Caco-2 (cell line): ENCODE results near the gene SLC16A4. TPM values are rescaled to one million over a fixed set of nuclear protein-coding genes. Genes with fewer than 3 reads are reported as not detected.
A peak's percentile ranks its signal among the peaks of the same experiment; 100 is the strongest.

Experiments used
- BruUV-seq: library from RNA; stranded (reverse); fragments of 400-500 nt; replicated peaks from 2 replicates; lab custom pipeline; 2021; lab: Mats Ljungman, UMichigan
- CTCF ChIA-PET: fragments of 300-600 bp; sonication (Branson Sonifier 250); formaldehyde crosslinking; loops from one replicate; lab custom pipeline; 2022; ENCODE audit warnings: antibody characterized with exemption; lab: Charles Lee
- POLR2A ChIA-PET: fragments of 300-600 bp; sonication (Branson Sonifier 250); formaldehyde crosslinking; loops from one replicate; lab custom pipeline; 2022; ENCODE audit warnings: antibody characterized with exemption; lab: Charles Lee
- DNase-seq, 2 experiments: peaks; one replicate each; pipeline versions ENCODE4 v3.0.0 to v3.0.0-alpha.2; 2020 to 2022
- H3K27me3 ChIP-seq: replicated peaks from 2 replicates; pipeline ENCODE4 v1.6.0; 2011; ENCODE audit warnings: low read length; ENCODE audit not compliant: control insufficient read depth, insufficient read depth
- H3K36me3 ChIP-seq: 2 replicates; pipeline ENCODE4 v1.5.1; 2011; ENCODE audit warnings: low read length; ENCODE audit not compliant: control insufficient read depth, insufficient read depth
- H3K4me1 ChIP-seq: fragments of 250-450 bp; sonication (Bioruptor Pico); 2 replicates; pipeline ENCODE4 v1.5.1; 2020; ENCODE audit warnings: mild to moderate bottlenecking
- H3K4me3 ChIP-seq: 2 replicates; pipeline ENCODE4 v1.5.1; 2011; ENCODE audit warnings: low read depth, mild to moderate bottlenecking, control low read depth, low read length
- H3K9me3 ChIP-seq: fragments of 250-450 bp; sonication (Bioruptor Pico); 2 replicates; pipeline ENCODE4 v1.5.1; 2020; ENCODE audit warnings: mild to moderate bottlenecking, moderate library complexity
- H3K27ac Mint-ChIP-seq: one replicate; pipeline ENCODE4 v1.8.0; 2022; ENCODE audit warnings: mixed read lengths; ENCODE audit not compliant: unreplicated experiment
- H3K27me3 Mint-ChIP-seq: one replicate; pipeline ENCODE4 v1.8.0; 2022; ENCODE audit warnings: mixed read lengths; ENCODE audit not compliant: insufficient read depth, unreplicated experiment
- H3K36me3 Mint-ChIP-seq: one replicate; pipeline ENCODE4 v1.8.0; 2022; ENCODE audit warnings: mild to moderate bottlenecking, mixed read lengths; ENCODE audit not compliant: insufficient read depth, unreplicated experiment
- H3K4me1 Mint-ChIP-seq: one replicate; pipeline ENCODE4 v1.8.0; 2022; ENCODE audit warnings: low read depth, mixed read lengths; ENCODE audit not compliant: unreplicated experiment
- H3K4me3 Mint-ChIP-seq: one replicate; pipeline ENCODE4 v1.8.0; 2022; ENCODE audit warnings: mild to moderate bottlenecking, moderate library complexity, mixed read lengths; ENCODE audit not compliant: unreplicated experiment
- H3K9me3 Mint-ChIP-seq: one replicate; pipeline ENCODE4 v1.8.0; 2022; ENCODE audit warnings: mixed read lengths; ENCODE audit not compliant: unreplicated experiment
- intact Hi-C: fragments of 100-400 bp; cut with micrococcal nuclease; formaldehyde crosslinking; loops from one replicate; pipeline ENCODE4 v1.10.0; 2022; ENCODE audit not compliant: unreplicated experiment
- total RNA-seq: library from RNA; stranded (reverse); gene quantifications from 2 replicates; pipeline ENCODE4 v1.2.3, GENCODE V29; 2022
- TF ChIP-seq, protein P1 (sequence below), 2 experiments: fragments of 200-600 bp in 1 of 2; IDR thresholded peaks; 1 replicate in 1 of 2; 2 replicates in 1 of 2; pipeline versions ENCODE4 v1.5.1 to v1.8.0; 2011 to 2022; ENCODE audit warnings: antibody characterized with exemption in 1 of 2, control low read depth in 1 of 2, inconsistent platforms in 1 of 2, low read depth in 1 of 2, low read length in 1 of 2, mild to moderate bottlenecking in 1 of 2, moderate library complexity in 1 of 2; ENCODE audit not compliant: insufficient read depth in 1 of 2, severe bottlenecking in 1 of 2, unreplicated experiment in 1 of 2

Gene SLC16A4
- total RNA-seq, 1 experiment from 2014 or later, result 9.3 TPM

DNA sequence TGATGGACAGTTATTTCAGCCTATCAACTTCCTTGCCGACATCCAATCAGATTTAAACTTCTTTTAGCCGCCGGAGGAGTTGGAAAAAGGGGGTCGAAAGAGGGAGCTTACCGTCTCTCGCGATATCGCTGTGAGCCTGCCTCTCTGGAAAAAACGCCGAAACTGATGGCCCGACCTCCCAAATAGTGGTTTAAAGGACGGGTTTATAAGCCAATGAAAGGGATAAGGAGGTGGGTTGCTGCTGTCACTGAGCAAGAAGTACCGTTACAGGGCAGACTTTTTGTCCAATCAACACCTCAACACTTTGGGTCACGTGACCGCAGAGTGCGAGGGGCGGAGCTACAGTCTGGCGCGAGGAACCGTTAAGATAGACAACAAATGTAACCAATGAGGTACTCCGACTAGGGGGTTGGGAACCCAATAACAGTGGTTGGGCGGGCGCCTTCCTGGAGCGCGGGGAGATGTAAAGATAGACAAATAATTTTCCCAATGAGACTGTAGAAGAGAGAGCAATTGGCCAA lies 51.9 kb downstream of the SLC16A4 start, which contains the start of gene RBM15:
RBM15 (plus strand) TSS at position 492 of the 521 bp plus-strand sequence; CDS start at position 521, 29 bp downstream.
- Histone ChIP-seq H3K9me3 (no peaks in the 10 kb centered on the region), H3K27me3 (no peaks in the 10 kb centered on the region), H3K4me1 (peaks cover 18% of the 10 kb centered on the region; the same call in 1 of the 2 replicates), H3K4me3 (peak within 1 kb of the TSS; percentile 92), H3K36me3 (no peaks in the 10 kb centered on the region)
- ChIA-PET CTCF (interaction anchor here (0.6 to 2.1 kb wide), 16 partner anchors 12 to 1360 kb away, joined by 3 to 11 read pairs (median 4); no protein-coding TSS in a partner anchor), POLR2A (interaction anchor here (0.7 to 2.1 kb wide), 11 partner anchors 9 to 304 kb away, joined by 3 to 8 read pairs (median 5); partner anchors contain the start of genes KCNC4, SLC16A4 and STRIP1)
- Mint-ChIP-seq H3K27ac (no peak within 1 kb of the TSS), H3K9me3 (no peaks in the 10 kb centered on the region), H3K27me3 (no peaks in the 10 kb centered on the region), H3K4me3 (no peak within 1 kb of the TSS), H3K36me3 (peaks cover 43% of the 10 kb centered on the region), H3K4me1 (peaks cover 15% of the 10 kb centered on the region)
- TF ChIP-seq, protein P1, sequence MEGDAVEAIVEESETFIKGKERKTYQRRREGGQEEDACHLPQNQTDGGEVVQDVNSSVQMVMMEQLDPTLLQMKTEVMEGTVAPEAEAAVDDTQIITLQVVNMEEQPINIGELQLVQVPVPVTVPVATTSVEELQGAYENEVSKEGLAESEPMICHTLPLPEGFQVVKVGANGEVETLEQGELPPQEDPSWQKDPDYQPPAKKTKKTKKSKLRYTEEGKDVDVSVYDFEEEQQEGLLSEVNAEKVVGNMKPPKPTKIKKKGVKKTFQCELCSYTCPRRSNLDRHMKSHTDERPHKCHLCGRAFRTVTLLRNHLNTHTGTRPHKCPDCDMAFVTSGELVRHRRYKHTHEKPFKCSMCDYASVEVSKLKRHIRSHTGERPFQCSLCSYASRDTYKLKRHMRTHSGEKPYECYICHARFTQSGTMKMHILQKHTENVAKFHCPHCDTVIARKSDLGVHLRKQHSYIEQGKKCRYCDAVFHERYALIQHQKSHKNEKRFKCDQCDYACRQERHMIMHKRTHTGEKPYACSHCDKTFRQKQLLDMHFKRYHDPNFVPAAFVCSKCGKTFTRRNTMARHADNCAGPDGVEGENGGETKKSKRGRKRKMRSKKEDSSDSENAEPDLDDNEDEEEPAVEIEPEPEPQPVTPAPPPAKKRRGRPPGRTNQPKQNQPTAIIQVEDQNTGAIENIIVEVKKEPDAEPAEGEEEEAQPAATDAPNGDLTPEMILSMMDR (IDR thresholded peaks at IDR 0.05; ENCODE audit: insufficient read depth in 1 of 2, low read depth in 1 of 2, low read length in 1 of 2, severe bottlenecking in 1 of 2, unreplicated experiment in 1 of 2), result no peak
- no TSS peak for BruUV-seq
- intact Hi-C loops, result loop anchor here (1.0 to 10.0 kb wide), 3 partner anchors 53 to 126 kb away; partner anchors contain the start of genes LAMTOR5 and SLC16A4
- DNase-seq, result peak; percentile 95 to 97

DNA sequence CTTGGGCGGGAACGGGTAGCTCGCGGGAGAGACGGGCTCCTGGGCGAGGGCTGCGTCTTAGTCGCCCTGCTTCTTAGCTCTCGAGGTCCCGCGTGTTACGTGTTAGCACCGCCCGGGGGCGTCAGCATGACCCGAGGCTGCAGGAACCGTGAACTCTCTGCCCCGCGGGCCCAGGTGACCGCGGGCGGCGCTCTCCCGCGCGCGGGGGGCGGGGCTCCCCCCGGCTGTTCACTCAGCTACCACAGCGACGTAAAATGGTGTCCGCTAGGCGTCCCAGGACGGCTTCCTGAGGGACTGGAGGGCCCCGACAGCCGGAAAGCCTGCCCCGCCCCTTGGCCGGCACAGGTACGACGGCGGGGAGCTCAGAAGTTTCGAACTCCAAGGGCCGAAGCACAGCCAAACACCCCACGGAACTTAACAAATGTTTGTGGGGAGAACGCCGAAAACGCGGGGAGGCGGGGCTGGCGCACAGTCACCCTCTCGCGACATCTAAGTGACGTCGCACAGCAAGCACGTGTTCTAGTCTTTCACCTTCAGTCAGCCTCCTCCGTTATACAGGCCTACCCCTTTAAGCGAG lies 52.4 kb downstream of the SLC16A4 start:
- Mint-ChIP-seq H3K4me3 (no peak overlapping the region), H3K36me3 (peaks cover 37% of the 10 kb centered on the region), H3K27me3 (no peaks in the 10 kb centered on the region), H3K9me3 (no peaks in the 10 kb centered on the region), H3K4me1 (peaks cover 15% of the 10 kb centered on the region), H3K27ac (no peak overlapping the region)
- CTCF ChIA-PET, result interaction anchor here (0.6 to 2.1 kb wide), 21 partner anchors 9 to 1360 kb away, joined by 3 to 11 read pairs (median 4); no protein-coding TSS in a partner anchor
- Histone ChIP-seq H3K27me3 (no peaks in the 10 kb centered on the region), H3K36me3 (no peaks in the 10 kb centered on the region), H3K4me1 (peaks cover 18% of the 10 kb centered on the region; the same call in 1 of the 2 replicates), H3K4me3 (peak overlapping the region; percentile 73), H3K9me3 (no peaks in the 10 kb centered on the region)
- intact Hi-C loops, result loop anchor here (1.0 to 10.0 kb wide), 3 partner anchors 54 to 126 kb away; partner anchors contain the start of genes LAMTOR5 and SLC16A4
- TF ChIP-seq, protein P1 (IDR thresholded peaks at IDR 0.05; ENCODE audit: insufficient read depth in 1 of 2, low read depth in 1 of 2, low read length in 1 of 2, severe bottlenecking in 1 of 2, unreplicated experiment in 1 of 2), result peak in 1 of 2 experiments; percentile 31
- BruUV-seq, result no TSS peak
- POLR2A ChIA-PET, result interaction anchor here (0.5 to 2.1 kb wide), 14 partner anchors 10 to 304 kb away, joined by 3 to 8 read pairs (median 4); partner anchors contain the start of genes KCNC4, SLC16A4 and STRIP1
- peak; percentile 91 to 92 for DNase-seq

DNA sequence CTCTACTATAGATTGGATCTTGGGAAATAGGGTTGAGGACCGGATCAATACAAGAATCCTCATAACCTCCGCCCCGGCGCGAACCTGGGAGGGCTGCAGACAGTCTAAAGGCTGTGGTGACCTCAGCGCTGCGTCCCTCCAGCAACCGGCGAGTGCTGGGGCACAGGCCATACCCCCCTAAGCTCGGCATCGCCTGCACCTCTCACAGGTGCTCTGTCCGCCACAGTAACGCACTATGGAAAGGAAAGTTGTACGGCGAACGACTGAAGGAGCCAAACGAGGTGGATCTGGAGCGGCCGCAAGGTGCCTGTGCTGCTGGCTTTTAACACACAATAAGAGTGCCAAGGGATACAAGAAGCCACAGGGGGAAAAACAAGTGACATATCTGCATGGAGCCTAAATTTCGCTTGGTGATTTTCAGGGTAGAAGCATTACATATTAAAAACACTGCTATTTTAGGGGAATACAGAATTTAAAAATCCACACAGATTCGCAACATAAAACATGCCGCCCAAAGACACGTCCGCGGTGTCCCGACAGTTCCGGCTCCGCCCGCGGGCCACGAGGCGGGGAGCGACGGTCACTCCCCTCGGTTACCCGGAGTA lies 53.0 kb downstream of the SLC16A4 start:
- no peaks in the 10 kb centered on the region for H3K27me3 Mint-ChIP-seq
- intact Hi-C loops, result loop anchor here (1.0 to 10.0 kb wide), 3 partner anchors 54 to 127 kb away; partner anchors contain the start of genes LAMTOR5 and SLC16A4
- CTCF ChIA-PET, result interaction anchor here (0.6 to 2.1 kb wide), 14 partner anchors 8 to 1048 kb away, joined by 3 to 11 read pairs (median 4); no protein-coding TSS in a partner anchor
- peak; percentile 40 to 50 for DNase-seq
- H3K36me3 Mint-ChIP-seq, result peaks cover 31% of the 10 kb centered on the region
- H3K4me1 Mint-ChIP-seq, result peaks cover 15% of the 10 kb centered on the region
- H3K27me3 ChIP-seq, result no peaks in the 10 kb centered on the region
- no peaks in the 10 kb centered on the region for H3K9me3 ChIP-seq
- BruUV-seq, result TSS peak; percentile 71
- H3K9me3 Mint-ChIP-seq, result no peaks in the 10 kb centered on the region
- no peak overlapping the region for H3K27ac Mint-ChIP-seq
- TF ChIP-seq, protein P1 (IDR thresholded peaks at IDR 0.05; ENCODE audit: insufficient read depth in 1 of 2, low read depth in 1 of 2, low read length in 1 of 2, severe bottlenecking in 1 of 2, unreplicated experiment in 1 of 2), result no peak
- H3K4me3 ChIP-seq, result peak overlapping the region; percentile 73
- no peak overlapping the region for H3K4me3 Mint-ChIP-seq
- POLR2A ChIA-PET, result interaction anchor here (0.5 to 2.1 kb wide), 8 partner anchors 11 to 303 kb away, joined by 3 to 8 read pairs (median 4); partner anchors contain the start of gene STRIP1
- no peaks in the 10 kb centered on the region for H3K36me3 ChIP-seq
- H3K4me1 ChIP-seq, result peaks cover 18% of the 10 kb centered on the region; the same call in 1 of the 2 replicates
